NCI-H1092 (cell line): ENCODE data around the gene NUDT16L1.

Source experiments
- DNase-seq: peaks from one replicate; lab custom pipeline; 2025; lab: John Stamatoyannopoulos, UW

NUDT16L1 gene

GRCh38 chr16:4664538-4665418 lies 28.6 kb upstream of the NUDT16L1 start:
- DNase-seq = no peak

- DNase-seq = no peak
These were observed 26.7 kb upstream of the NUDT16L1 start for GRCh38 chr16:4666537-4667202.

- DNase-seq = peak; percentile 30
These were observed 26.0 kb upstream of the NUDT16L1 start for GRCh38 chr16:4667203-4667963.

GRCh38 chr16:4668313-4668960 lies 24.9 kb upstream of the NUDT16L1 start:
- no peak for DNase-seq

- DNase-seq = no peak
These were observed 19.8 kb upstream of the NUDT16L1 start for GRCh38 chr16:4673387-4674046.

GRCh38 chr16:4674926-4675530 lies 18.3 kb upstream of the NUDT16L1 start:
- DNase-seq = no peak

- DNase-seq = no peak
These were observed 17.2 kb upstream of the NUDT16L1 start for GRCh38 chr16:4675864-4676786.

- no peak for DNase-seq
These were observed 16.5 kb upstream of the NUDT16L1 start for GRCh38 chr16:4676831-4677230.

GRCh38 chr16:4677390-4677789 lies 16.0 kb upstream of the NUDT16L1 start:
- no peak for DNase-seq

GRCh38 chr16:4677994-4678393 lies 15.4 kb upstream of the NUDT16L1 start:
- DNase-seq = no peak

- DNase-seq = peak; percentile 17
These were observed 14.8 kb upstream of the NUDT16L1 start for GRCh38 chr16:4678596-4678995.

- DNase-seq = peak; percentile 53
These were observed 14.1 kb upstream of the NUDT16L1 start for GRCh38 chr16:4679156-4679849.

- DNase-seq = peak; percentile 35
These were observed 13.3 kb upstream of the NUDT16L1 start for GRCh38 chr16:4679850-4680636.

GRCh38 chr16:4680673-4681470 lies 12.5 kb upstream of the NUDT16L1 start:
- no peak for DNase-seq

GRCh38 chr16:4681471-4682083 lies 11.8 kb upstream of the NUDT16L1 start:
- DNase-seq = no peak

GRCh38 chr16:4682084-4682591 lies 11.2 kb upstream of the NUDT16L1 start:
- DNase-seq = no peak
